SU-DHL-6 (cell line): ENCODE measurements around the gene MYOZ3.

Experiments
- H2AFZ ChIP-seq: fragments of 200-600 bp; sonication (generic); 2 replicates; pipeline ENCODE4 v1.6.1; 2014; ENCODE audit warnings: low read depth, mild to moderate bottlenecking, moderate library complexity, mixed read lengths, antibody characterized with exemption, low read length; ENCODE audit not compliant: severe bottlenecking
- H3F3A ChIP-seq: fragments of 200-600 bp; shearing (Covaris generic); 2 replicates; pipeline ENCODE4 v1.6.0; 2016; ENCODE audit warnings: antibody characterized with exemption, mild to moderate bottlenecking; ENCODE audit not compliant: insufficient read depth
- H3K27ac ChIP-seq: fragments of 200-600 bp; sonication (generic); 2 replicates; pipeline ENCODE4 v1.5.1; 2016; ENCODE audit warnings: low read depth, mild to moderate bottlenecking, low read length, moderate library complexity, mixed read lengths
- H3K27me3 ChIP-seq: fragments of 200-600 bp; sonication (generic), shearing (Covaris generic); 2 replicates; pipeline ENCODE4 v1.6.0; 2014; ENCODE audit warnings: mild to moderate bottlenecking, low read length
- H3K36me3 ChIP-seq: fragments of 200-600 bp; sonication (generic); 2 replicates; pipeline ENCODE4 v1.6.1; 2014; ENCODE audit warnings: mild to moderate bottlenecking, low read length, mixed read lengths
- H3K4me2 ChIP-seq: fragments of 300-600, 200-600 bp; shearing (Covaris generic), sonication (generic); 2 replicates; pipeline ENCODE4 v1.6.0; 2014; ENCODE audit warnings: low read length, low read depth, mild to moderate bottlenecking; ENCODE audit not compliant: poor library complexity, severe bottlenecking
- H3K4me3 ChIP-seq: fragments of 200-600 bp; sonication (generic); 2 replicates; pipeline ENCODE4 v1.5.1; 2014; ENCODE audit warnings: antibody characterized with exemption, low read length, mild to moderate bottlenecking, mixed read lengths; ENCODE audit not compliant: insufficient read depth, poor library complexity, severe bottlenecking
- H3K79me2 ChIP-seq: fragments of 200-600 bp; sonication (generic); 2 replicates; pipeline ENCODE4 v1.6.1; 2014; ENCODE audit warnings: mild to moderate bottlenecking, low read length, moderate library complexity; ENCODE audit not compliant: insufficient read depth
- H3K9ac ChIP-seq: fragments of 200-600 bp; sonication (generic); 2 replicates; pipeline ENCODE4 v1.7.0; 2014; ENCODE audit warnings: mild to moderate bottlenecking, low read length
- H3K9me2 ChIP-seq: fragments of 200-600 bp; sonication (generic); replicated peaks from 2 replicates; pipeline ENCODE4 v1.6.1; 2014; ENCODE audit warnings: low read length; ENCODE audit not compliant: insufficient read depth
- H3K9me3 ChIP-seq: fragments of 200-600 bp; sonication (generic); 2 replicates; pipeline ENCODE4 v1.6.1; 2014; ENCODE audit warnings: low read length, mixed read lengths; ENCODE audit not compliant: insufficient read depth
- H4K20me1 ChIP-seq: fragments of 200-600 bp; sonication (generic); 2 replicates; pipeline ENCODE4 v1.6.1; 2014; ENCODE audit warnings: low read depth, mild to moderate bottlenecking, antibody characterized with exemption, low read length, moderate library complexity, mixed read lengths
- CTCF ChIP-seq: fragments of 200-600 bp; sonication (generic); IDR thresholded peaks from one replicate; pipeline ENCODE4 v1.5.1; 2017; ENCODE audit warnings: antibody characterized with exemption, mild to moderate bottlenecking, low read length, moderate library complexity; ENCODE audit not compliant: insufficient read depth, poor library complexity, severe bottlenecking
- EZH2phosphoT487 ChIP-seq: fragments of 200-600 bp; sonication (generic), shearing (Covaris generic); conservative IDR thresholded peaks from 2 replicates; pipeline ENCODE4 v1.6.1; 2018; ENCODE audit warnings: mild to moderate bottlenecking, antibody characterized with exemption, low read length, moderate library complexity, mixed read lengths

Gene MYOZ3

DNA sequence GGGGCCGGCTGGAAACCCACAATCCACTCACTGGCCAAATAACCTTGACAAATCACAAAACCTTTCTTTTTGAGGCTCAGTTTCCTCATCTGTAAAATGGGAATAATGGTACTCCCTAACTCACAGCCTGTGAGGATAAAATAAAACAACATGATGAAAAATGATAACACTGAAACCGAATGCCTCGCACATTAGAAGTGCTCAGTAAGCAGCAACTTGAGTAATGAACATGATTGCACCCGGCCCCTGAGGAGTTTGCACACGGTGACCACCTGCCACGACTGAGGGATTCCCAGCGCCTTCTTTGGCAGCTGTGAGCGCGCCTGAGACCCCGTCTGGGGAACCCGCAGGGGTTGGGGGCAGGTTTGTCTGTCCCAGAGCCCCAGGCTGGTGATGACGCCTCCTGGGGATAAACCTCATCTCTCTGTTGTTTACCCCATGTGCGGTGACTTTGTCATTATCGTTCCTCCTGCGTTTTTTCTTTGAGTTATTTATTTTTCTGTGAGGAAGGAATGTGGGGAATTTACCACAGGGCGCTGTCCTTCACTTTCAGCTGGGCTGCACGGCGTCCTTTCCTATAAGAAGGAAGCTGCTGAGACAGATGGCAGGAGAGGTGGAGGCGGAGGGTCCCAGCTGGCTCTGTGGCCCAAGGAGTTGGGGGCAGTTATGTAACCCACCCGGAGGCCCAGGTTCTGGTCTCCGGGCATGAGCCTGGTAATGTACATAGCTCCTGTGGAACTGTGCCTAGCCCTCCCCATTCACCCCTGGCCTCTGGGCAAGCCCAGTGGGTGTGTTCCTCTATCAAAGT is 23.6 kb upstream of the MYOZ3 start:
- Histone ChIP-seq H3K4me2 (no peak overlapping the region), H3F3A (no peaks in the 10 kb centered on the region)

DNA sequence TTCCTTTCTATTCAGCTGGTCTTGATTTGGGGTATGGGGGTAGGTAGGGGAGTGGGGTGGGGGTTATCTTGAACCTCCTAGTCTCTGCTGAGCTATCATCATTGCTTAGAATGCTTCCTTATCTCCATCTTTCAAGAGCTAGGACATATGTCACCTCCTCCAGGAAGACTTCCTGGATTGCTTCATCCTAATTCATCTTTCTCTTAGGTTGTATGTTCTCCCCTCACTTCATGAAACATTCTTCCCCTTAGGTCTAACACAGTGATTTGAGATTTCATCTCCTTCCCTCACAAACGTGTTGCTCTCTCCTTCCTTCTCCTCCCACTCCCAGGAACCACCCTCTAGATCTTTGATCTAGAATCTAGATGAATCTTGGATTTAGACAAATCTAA is 23.0 kb upstream of the MYOZ3 start:
- Histone ChIP-seq H3K9me2 (no peaks in the 10 kb centered on the region), H3F3A (no peaks in the 10 kb centered on the region), H3K4me3 (no peak overlapping the region), H3K9ac (no peak overlapping the region), H3K4me2 (no peak overlapping the region), H3K36me3 (no peaks in the 10 kb centered on the region), H3K79me2 (no peaks in the 10 kb centered on the region), H3K27me3 (no peaks in the 10 kb centered on the region), H2AFZ (no peak overlapping the region), H3K27ac (no peak overlapping the region), H3K9me3 (no peaks in the 10 kb centered on the region), H4K20me1 (no peaks in the 10 kb centered on the region)
- TF ChIP-seq EZH2phosphoT487 = no peak
- no peak for TF ChIP-seq CTCF

More for the DNA sequence above, 23.6 kb upstream of the MYOZ3 start:
- Histone ChIP-seq H3K36me3 (no peaks in the 10 kb centered on the region), H3K79me2 (no peaks in the 10 kb centered on the region), H3K4me3 (no peak overlapping the region), H3K9ac (no peak overlapping the region), H2AFZ (no peak overlapping the region), H3K27me3 (no peaks in the 10 kb centered on the region), H4K20me1 (no peaks in the 10 kb centered on the region), H3K27ac (no peak overlapping the region), H3K9me2 (no peaks in the 10 kb centered on the region), H3K9me3 (no peaks in the 10 kb centered on the region)
- TF ChIP-seq CTCF (no peak), EZH2phosphoT487 (no peak)

DNA sequence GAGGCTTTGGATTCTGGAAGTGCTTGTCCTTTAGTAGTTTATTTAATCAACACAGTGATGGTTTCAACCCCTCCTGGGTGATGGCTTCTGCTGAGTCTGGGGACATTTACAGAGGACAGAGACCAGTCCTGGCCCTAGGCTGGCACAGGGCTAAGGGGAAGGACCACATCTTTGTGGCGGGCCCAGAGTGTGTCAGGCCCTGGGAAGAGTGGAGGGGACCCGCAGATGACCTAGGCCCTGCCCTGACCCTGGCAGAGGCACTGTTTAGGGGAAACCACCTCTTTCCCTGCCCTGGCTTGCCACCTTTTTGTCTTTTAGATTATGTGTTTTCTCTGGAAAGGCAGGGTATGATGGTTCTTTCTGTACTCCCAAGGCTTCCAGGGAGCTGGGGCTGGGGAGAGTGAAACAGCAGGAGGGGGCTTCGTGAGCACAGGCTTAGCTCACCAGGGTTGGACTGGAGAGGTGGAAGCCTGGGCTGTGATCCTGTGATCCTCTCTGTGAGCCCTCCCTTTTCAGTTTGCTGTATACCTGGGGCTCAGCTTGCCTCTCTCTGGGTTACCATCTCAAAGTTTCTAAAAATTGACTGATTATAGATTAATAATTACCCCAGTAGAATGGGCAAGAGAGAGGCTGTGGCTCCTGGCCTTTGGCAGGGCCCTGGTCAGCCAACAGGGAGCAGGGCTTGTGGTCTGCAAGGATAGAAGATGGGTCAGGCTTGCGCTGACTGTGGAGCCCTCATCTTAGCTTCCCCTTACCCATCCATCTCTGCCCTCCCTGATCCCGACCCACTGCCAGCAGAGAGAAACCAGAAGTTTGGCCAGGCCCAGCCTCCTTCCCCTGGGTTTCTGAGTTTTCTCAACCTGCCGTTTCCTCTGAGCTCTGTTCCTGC is 22.3 kb upstream of the MYOZ3 start:
- H3K27me3 ChIP-seq = no peaks in the 10 kb centered on the region
- no peaks in the 10 kb centered on the region for H3K36me3 ChIP-seq
- no peaks in the 10 kb centered on the region for H4K20me1 ChIP-seq
- H3K4me3 ChIP-seq = no peak overlapping the region
- H3K9ac ChIP-seq = no peak overlapping the region
- H3F3A ChIP-seq = no peaks in the 10 kb centered on the region
- H3K4me2 ChIP-seq = no peak overlapping the region
- no peaks in the 10 kb centered on the region for H3K79me2 ChIP-seq
- H3K27ac ChIP-seq = no peak overlapping the region
- H3K9me3 ChIP-seq = no peaks in the 10 kb centered on the region
- no peaks in the 10 kb centered on the region for H3K9me2 ChIP-seq
- TF ChIP-seq EZH2phosphoT487 (no peak), CTCF (no peak)
- no peak overlapping the region for H2AFZ ChIP-seq
